NCI-H1417 treated with DMSO at 0.1 percent for 48 hours (cell line): ENCODE results near the gene PBX3.
A peak's percentile ranks its signal among the peaks of the same experiment; 100 is the strongest.

Experiments used
- DNase-seq: peaks from one replicate; lab custom pipeline; 2025; lab: John Stamatoyannopoulos, UW

The PBX3 gene

DNA sequence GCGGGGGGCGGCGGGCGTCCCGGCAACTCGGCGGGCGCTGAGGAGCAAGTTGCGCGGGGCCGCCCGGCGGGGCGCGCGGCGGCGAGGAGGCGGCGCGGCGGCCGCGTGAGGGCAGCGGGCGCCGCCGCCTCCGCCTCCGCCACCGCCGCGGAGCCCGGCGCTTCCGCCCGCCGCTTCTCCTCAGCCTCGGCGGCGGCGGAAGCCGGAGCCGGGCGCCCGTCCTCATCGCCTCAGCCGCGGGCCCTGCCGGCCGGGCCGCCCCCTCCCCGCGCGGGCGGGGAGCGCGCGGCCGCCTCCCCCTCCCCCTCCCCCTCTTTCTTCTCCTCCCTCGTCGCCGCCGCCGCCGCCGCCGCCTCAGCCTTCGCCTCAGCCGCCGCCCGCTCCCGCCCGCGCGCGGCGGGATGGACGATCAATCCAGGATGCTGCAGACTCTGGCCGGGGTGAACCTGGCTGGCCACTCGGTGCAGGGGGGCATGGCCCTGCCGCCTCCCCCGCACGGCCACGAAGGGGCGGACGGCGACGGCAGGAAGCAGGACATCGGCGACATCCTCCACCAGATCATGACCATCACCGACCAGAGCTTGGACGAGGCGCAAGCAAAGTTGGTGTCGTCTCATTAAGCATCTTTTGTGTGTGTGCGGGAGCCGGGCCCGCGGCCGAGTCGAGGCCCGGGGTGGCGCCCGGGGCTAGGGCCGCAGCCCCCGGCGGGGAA is at the start of gene PBX3:
TSS of gene PBX3 (plus strand) at position 321 of the 712 bp plus-strand sequence.
- DNase-seq, result no peak

DNA sequence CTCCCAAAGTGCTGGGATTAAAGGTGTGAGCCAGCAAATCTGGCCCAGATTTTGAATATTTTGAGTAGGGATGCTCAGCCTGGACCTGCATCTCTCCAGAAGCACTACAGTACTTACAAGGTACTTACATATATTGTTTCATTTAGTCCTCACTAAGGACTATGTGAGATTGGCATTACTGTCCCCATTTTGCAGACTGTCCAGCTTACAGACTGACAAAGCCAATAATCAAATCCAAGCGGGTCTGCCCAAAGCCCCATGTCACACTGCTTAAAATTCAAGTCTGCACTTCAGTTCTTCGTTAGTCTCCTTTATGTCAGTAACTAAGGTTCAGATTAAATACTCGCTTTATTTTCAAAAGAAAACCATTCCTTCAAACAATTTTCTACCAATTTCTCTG is 47.3 kb upstream of the PBX3 start:
- DNase-seq, result no peak

DNA sequence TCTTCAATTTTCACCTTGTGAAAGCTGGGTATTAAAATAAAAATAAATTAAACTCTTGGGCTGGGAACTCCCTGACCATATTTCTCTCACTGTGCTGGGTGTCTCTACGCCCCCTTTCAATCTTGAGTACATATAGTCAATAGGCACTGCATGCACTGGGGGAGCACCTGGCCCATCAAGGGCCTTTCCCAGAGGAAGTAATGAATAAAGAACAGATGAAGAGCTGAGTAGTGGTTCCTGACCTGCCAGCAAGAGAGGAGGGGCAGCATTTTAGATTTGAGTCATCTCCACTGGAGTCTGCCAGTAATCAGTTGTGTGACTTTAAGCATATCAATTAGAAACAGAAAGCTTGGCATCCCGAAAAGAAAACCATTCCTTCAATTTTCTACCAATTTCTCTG is 46.4 kb upstream of the PBX3 start:
- DNase-seq, result no peak

DNA sequence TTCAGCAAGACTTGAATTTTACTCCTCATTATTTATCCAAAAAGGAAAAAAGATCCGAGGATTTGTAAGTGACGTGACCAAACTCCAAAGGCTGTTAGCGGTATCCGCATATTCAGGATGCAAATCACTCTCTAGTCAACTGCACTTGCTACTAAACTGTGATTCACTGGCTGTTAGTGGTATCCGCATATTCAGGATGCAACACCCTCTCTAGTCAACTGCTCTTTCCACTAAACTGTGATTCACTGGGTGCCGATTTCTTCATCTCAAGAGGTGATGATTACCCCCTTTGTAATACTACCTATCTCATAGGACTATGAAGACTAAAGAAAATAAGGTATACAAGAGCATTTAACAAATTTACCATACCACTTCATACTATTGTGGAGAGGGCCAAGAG is 45.8 kb upstream of the PBX3 start:
- DNase-seq, result no peak

DNA sequence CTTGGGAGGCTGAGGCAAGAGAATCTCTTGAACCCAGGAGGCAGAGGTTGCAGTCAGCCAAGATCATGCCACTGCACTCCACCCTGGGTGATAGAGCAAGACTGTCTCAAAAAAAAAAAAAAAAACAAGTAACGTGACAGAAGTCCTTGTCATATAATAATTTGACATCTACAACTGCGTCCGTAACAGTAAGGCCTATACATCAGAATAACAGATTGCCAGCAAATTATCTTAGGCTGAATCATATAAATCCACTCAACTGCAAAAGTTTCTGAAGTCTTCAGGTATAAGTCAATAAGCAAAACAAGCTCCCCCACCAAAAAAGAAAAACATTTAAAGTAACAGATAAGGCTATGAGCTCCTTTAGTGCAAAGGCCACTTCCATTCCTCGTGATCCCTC is 43.5 kb upstream of the PBX3 start:
- DNase-seq, result no peak

DNA sequence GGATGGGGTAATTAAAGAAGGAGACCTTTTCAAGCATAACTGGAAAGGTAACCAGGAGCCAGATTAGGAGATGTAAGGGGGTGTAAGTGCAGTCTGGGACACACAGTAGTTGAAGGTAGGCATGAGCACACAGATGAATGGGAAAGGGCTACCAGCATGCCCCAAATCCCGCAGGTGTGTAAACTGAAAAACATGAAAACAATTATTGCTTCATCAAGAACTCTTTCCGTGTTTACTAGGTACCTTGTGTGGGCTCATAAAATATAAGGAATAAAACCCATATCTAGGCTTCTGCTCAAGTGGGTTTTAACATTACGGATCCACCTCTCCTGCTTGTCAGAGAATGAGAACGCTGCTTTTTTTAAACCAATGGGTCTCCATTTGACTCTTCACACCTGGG is 41.3 kb upstream of the PBX3 start:
- DNase-seq, result no peak

DNA sequence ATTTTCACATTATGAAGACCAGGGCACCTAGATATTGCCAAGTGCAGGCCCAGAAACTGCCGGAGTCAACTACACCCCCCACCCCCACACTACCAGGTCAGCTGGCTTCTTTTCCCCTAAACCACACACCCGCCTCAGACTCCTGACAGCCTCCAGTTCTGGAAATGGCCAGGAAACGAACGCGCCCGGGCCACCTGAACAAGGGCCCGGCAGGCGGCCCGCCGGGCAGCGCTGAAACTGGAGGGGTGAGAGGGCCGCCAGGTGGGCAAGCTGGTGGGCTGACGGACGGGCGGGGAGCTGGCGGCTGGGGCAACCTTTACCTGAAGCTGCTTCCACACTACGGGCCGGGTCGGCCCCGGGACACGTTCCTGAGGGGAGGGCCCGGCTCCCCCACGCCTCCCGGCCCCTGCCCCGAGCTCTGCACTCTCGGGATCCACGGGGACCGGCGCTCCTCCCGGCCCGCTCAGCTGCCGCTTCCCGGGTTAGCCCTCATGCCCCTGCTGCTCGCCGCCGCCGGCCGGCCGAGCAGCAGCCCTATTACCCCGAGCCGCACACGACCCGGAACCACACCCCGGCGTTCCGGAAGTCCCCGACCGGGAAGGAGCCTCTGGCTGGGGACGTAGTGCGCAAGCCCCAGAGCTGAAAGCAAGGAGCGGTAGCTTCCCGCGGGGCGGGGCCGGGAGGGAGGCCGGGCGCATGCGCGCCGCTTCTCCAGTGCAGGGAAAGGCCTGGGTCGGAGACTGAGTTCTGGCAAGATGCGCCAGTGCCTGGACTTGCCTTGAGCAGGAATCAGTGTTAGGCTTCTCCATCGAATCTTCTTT is 40.3 kb upstream of the PBX3 start, which contains the start of gene MAPKAP1:
TSS of gene MAPKAP1 (minus strand) at position 558 of the 821 bp plus-strand sequence. CDS start 34,634 bp downstream, outside the sequence.
- DNase-seq, result peak; percentile 84

DNA sequence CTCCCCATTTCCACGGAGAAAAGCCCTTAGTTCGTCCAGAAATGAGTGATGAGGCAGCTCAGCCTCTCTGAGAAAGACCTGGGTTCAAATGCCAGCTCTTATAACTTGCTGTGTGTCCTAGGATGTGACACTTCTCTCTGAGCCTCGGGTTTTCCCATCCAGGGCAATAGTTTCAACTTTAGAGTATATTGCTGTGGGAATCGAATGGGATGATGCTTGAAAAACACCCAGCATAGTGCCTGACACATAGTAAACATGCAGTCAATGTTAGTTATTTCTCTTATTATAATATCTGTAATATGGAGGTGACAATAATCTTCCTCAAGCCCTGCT is 39.7 kb upstream of the PBX3 start:
- no peak for DNase-seq

DNA sequence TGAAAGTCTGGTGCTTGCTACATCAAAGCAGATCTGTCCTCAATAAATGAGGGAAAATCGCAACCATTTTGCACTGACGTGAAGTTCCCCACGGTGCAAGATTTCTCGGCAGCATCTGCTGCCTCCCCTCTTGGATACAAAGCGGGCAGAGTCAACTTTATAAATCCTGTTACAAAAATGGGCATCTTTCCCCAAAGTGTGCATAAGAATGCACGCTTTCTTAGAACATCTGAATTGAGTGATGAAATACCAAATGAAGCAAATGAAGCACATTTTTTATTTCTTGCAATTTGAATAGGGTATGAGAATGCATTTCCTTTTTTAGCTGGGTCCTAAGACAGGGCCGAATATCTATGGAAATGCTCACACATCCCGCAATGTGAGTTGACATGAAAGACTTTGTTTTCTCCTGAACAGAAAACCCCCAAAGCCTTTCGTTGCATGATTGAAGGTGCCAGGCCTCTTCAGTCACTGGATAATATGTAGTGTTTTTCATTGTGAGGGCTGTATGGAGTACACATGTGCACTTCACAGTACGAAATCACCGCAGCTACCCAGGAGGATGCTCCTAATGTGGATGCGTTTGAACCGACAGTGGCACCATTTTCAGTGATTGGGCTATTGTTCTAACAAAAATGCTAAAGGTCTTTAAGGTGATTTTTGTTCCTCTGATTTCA is 20.6 kb upstream of the PBX3 start:
- DNase-seq, result no peak

DNA sequence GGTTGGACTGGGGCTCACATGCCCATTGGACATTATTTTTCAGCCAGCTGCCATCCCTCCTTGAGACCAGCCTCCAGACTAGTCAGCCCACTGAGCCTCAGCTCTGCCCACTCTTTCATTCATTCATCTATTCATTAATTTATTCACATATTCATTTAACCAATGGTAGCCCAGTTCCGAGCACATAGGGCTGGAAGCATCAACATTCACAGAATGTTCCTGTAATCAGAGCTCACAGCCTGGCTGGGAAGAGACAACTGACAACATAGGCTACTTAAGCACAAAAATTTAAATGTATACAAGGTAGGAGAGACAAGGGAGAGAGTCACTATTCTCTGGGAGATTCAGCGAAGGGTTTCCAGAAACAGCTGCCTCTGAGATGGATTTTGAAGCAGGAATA is 17.0 kb upstream of the PBX3 start:
- no peak for DNase-seq

DNA sequence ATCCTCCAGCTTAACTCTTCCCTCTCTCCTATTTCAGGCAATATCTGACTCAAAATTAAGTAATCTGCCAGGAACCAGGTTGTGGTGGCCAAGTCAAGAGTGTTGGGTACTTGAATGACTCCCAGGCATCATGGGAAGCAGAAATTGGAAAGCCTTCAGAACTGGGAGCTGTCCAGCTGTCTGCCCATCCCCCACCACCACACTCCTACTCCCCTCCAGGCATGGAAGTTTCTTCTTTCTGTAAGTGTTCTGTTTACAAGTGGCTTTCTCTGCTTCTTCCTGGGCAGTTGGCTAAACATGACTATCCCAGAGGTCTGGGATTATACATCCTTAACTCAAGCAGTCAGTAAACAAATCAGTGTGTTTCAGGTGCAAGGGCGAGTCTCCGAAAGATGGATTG is 14.6 kb upstream of the PBX3 start:
- DNase-seq, result no peak

DNA sequence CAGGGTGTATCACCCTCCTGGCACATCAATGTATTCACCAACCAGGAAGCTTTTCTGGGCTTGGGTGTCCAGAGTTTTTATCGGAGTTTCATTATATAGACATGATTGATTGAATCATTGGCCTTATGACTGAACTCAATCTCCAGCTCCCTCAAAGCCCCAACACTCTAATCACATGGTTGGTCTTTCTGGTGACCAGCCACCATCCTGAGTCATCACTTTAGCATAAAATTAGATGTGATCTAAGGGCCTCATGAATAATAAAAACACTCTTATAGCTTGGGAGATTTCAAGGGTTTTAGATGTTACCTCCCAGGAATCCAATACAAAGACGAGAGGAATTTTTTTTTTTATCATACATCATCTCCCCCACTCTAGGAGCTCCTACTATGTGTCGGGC is 7.7 kb upstream of the PBX3 start:
- no peak for DNase-seq

DNA sequence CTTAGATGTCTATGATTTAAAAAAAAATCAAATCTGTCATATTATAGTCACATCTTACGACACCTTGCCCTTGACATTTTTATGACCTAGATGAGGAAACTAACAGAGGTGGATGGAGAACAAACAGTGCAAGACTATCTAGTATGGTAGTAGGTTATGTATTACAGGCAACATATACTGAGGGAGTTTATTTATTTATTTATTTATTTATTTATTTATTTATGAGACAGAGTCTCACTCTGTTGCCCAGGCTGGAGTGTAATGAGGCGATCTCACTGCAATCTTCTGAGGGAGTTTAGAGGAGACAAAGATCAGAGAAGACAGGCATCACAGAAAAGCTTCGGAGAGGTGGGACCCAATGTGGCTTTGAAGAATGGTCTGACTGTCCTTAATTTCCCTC is 4.5 kb upstream of the PBX3 start:
- no peak for DNase-seq

DNA sequence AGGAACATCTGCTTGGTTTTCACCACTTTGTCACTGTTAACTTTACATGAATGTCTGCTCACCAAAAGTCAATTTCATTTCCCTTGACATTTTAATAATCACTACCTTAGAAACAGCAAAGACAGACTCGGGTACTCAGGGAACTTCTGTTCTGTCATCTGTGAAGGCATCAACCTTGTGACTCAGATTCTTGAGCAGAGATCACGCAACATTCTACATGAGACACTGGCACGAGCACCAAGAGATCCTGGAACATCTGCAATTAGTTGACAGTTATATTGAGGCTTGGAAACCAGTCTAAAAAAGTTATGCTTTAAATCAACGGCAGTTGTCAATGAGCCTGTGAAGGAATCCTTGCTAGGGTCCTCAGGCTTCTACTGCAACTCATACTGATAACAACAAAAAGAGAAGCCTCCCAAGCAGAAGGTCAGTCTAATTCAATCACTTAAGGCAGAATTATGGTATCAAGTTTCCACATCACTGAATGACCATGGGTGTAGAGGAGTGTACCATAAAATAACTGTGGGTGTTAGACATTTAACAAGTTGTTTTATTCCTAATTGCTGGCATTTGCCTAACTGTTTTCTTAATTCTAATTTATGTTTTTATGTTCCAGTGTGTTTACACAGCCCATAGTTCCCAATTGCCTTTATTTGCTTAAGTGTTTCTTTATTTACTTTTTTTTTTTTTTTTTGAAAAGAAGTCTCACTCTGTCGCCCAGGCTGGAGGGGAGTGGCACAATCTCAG is 3.3 kb upstream of the PBX3 start:
- DNase-seq, result no peak

DNA sequence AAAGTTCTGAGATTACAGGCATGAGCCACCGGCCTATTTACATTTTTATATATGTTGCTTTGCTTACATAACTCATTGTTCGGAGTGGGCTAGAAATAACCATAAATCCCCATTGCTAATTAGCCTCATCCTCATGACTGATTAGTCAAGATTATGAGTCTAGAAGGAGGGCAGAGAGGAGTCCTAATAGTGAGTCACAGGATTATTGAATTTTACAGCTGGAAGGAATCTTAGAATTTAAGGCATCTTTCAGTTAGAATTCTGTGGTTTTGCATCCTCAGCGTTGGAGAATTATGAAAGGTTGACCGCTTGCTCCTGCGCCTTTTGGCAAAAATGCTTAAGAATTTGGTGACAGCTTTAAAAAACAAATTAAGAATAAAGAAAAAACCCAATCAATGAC is 2.6 kb upstream of the PBX3 start:
- no peak for DNase-seq

DNA sequence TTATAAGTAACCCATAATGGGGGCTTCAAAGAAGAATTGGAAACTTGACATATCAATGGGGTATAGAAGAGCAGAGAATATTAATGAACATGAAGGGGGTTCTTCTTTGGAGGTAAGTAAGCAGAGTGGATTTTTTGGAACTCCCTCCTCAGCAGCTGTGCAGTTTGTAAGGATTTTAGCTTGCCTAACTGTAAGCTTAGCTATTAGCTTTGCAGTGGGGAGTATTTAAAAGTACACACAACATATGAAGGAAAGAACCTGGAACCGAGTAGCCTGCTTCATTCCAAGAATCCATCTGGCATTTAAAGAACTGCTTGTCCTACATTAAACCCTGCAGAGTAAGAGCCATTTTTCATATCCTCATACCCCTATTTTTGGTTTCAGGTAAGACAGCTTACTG is 2.2 kb upstream of the PBX3 start:
- no peak for DNase-seq

DNA sequence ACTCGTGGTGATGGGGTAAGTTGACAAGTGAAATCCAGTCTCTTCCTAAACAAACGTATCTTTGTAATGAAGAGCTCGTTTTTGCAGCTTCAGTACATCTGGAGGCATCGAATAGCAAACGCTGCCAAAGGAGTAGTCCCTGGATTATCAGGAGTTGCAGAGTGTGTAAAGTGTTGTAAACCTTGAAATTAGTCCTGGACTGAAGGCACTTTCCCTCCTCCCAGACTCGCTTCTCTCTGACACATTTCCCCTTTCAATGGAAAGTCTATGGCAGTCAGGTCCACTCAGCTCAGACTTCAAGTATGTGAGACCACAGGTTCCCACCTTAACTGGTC is 1.5 kb upstream of the PBX3 start:
- no peak for DNase-seq

DNA sequence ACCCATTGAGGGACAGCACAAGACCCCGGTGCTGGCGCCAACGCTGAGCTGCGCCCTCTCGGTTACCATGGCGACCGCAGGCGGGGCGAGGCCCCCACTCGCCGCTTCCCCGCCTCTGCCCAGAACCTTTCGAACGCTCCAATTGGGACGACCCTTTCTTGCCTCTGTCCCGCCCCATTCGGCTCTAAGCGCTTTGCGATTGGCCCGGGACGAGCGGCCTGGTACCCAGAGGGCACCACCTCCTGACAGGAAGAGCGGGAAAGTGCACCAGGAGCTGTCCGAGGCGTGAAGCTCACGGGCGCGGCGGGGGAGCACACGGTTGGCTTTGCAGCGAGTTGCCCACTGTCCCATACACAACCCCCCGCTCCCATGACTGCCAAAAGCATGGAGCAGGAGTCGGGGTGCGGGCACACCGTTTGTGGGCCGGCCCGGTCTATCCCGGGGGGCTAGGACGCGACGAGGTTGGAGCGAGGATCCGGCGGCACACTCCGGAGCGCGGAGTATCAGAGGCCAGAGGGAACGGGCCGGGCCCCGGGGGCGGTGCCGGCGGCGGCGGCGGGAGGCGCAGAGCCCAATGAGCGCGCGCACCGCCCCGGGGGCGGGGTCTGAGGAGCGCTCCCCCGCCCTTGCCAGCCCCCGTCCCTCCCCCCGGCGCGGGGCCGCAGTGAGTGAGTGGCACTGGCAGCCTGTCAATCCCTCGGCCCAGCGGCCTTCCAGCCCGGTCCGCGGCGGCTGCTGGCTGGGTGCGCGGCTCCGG is 978 bp upstream of the PBX3 start:
- DNase-seq, result peak; percentile 96

DNA sequence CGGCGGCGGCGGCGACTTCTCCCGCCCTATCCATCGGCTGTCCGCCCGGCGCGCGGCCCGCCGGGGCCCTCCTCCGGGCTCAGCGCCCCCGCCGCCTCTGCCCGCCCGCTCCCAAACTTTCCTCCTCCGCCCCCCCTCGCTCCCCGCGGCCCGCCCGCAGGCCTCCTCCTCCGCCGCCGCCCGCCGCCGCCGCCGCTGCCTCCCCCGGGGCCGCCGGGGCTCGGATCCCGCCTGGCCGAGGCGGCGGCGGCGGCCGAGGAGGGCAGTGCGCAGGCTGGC is 460 bp upstream of the PBX3 start:
- DNase-seq, result no peak

DNA sequence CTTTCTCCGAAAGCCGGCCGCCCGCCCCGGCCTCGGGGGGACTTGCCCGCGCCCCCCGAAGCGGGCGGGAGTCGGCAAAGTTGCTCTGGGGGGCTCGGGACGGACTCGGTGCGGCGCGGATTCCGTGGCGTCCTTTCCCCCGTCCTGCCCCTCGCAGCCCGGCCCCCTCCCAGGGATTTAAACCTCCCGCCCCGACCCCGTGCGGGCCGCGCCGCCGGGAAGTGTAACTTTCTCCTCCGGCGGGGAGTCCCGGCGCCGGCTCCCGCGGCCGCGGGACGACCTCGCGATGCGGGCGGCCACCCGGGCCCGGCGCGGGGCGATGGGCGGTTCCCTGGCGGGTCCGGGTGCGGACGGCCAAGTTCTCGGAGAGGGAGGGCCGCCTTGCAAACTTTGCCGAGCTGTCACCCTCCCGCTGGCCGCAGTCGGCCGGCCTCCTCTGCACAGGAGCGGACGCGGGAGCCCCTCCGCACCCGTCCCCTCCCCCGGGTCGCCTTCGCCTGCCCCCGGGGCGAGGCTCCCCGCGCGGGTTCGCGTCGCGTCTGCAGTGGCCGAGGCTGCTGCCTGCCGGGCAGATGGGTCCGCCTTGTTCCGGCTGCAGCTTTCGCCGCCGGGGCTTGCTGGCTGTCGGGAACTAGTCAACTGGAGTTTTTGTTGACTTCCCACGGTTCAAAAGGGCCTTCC is 732 bp downstream of the PBX3 start:
- DNase-seq, result no peak

DNA sequence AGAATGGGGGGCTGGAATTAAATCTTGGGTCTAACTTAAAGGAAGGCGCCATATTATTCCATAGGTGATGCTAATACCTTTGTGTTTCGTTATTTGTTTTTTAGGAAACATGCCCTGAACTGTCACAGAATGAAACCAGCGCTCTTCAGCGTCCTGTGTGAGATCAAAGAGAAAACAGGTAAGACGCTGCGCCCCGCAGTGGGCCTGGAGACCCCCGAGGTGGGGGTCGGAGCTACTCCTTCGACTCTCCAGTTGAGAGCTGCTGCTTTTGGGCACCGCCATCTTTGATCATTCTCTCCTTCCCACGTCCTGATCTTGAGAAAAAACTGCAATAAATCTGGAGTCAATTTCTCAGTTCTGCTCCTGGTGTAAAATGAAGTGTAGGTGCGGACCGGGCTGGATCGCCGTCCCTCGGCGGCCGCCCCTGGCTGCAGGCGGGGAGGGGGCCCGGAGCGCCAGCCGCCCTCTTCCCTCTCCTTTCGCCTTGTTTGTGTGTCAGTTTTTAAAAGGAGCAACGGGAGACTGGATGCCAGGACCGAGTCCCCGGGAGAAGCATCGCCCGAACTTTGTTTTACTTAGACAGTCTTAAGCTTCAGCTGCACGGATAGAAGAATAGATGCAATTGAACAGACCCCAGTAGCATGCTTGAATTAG is 1.4 kb downstream of the PBX3 start:
- DNase-seq, result no peak
